Effector CD4-positive, alpha-beta T cell (primary cell): ENCODE measurements around the gene RCOR1.

Experiments
- DNase-seq: peaks from one replicate; pipeline ENCODE4 v3.0.0-alpha.2; 2020

Gene RCOR1

GRCh38 chr14:102684298-102684663, 91.8 kb downstream of the RCOR1 start:
- DNase-seq = no peak

GRCh38 chr14:102686196-102686801, 93.8 kb downstream of the RCOR1 start:
- DNase-seq = no peak

GRCh38 chr14:102688290-102688689, 95.8 kb downstream of the RCOR1 start:
- no peak for DNase-seq

GRCh38 chr14:102690509-102691286, 98.2 kb downstream of the RCOR1 start:
- no peak for DNase-seq

- no peak for DNase-seq
These were observed 99.3 kb downstream of the RCOR1 start for GRCh38 chr14:102691763-102692162.

- no peak for DNase-seq
These were observed 99.9 kb downstream of the RCOR1 start for GRCh38 chr14:102692334-102692733.

- no peak for DNase-seq
These were observed 100.7 kb downstream of the RCOR1 start for GRCh38 chr14:102693006-102693755.

- peak; percentile 58 for DNase-seq
These were observed 102.2 kb downstream of the RCOR1 start for GRCh38 chr14:102694530-102695166.

GRCh38 chr14:102695167-102695555, 102.7 kb downstream of the RCOR1 start:
- DNase-seq = no peak

GRCh38 chr14:102696332-102696731, 103.9 kb downstream of the RCOR1 start:
- no peak for DNase-seq

- no peak for DNase-seq
These were observed 104.5 kb downstream of the RCOR1 start for GRCh38 chr14:102696856-102697495.

- no peak for DNase-seq
These were observed 105.1 kb downstream of the RCOR1 start for GRCh38 chr14:102697501-102697900.

- DNase-seq = no peak
These were observed 107.1 kb downstream of the RCOR1 start for GRCh38 chr14:102699416-102700110.

- DNase-seq = no peak
These were observed 116.0 kb downstream of the RCOR1 start for GRCh38 chr14:102708494-102708893.

GRCh38 chr14:102711207-102711606, 118.8 kb downstream of the RCOR1 start:
- DNase-seq = no peak

- DNase-seq = no peak
These were observed 119.5 kb downstream of the RCOR1 start for GRCh38 chr14:102711946-102712345.

GRCh38 chr14:102717276-102717675, 124.8 kb downstream of the RCOR1 start:
- no peak for DNase-seq

GRCh38 chr14:102722646-102723045, 130.2 kb downstream of the RCOR1 start:
- no peak for DNase-seq

- DNase-seq = no peak
These were observed 131.2 kb downstream of the RCOR1 start for GRCh38 chr14:102723650-102724049.

- DNase-seq = no peak
These were observed 133.9 kb downstream of the RCOR1 start for GRCh38 chr14:102726191-102726949.

GRCh38 chr14:102727336-102728095, 135.1 kb downstream of the RCOR1 start:
- no peak for DNase-seq
